Kidney epithelial cell (primary cell): ENCODE results near the gene CINP. TPM values are rescaled to one million over a fixed set of nuclear protein-coding genes. Genes with fewer than 3 reads are reported as not detected.
"Not testable (repeated sequence)": the region's sequence is repeated elsewhere in the genome, so short reads cannot be mapped to it uniquely, and the experiment has no call there.

ENCODE experiments used
- DNase-seq: peaks from one replicate; pipeline ENCODE4 v3.0.0-alpha.2; 2010; ENCODE audit warnings: low read depth
- H3K27me3 ChIP-seq: 2 replicates; pipeline ENCODE4 v1.6.0; 2011; ENCODE audit warnings: low read length; ENCODE audit not compliant: control insufficient read depth, insufficient read depth
- H3K36me3 ChIP-seq: 2 replicates; pipeline ENCODE4 v1.5.1; 2011; ENCODE audit warnings: low read length; ENCODE audit not compliant: control insufficient read depth, insufficient read depth
- H3K4me3 ChIP-seq: 2 replicates; pipeline ENCODE4 v1.5.1; 2011; ENCODE audit warnings: low read depth, mild to moderate bottlenecking, control low read depth, low read length
- CTCF ChIP-seq: IDR thresholded peaks from 2 replicates; pipeline ENCODE4 v1.5.1; 2011; ENCODE audit warnings: mild to moderate bottlenecking, moderate library complexity, low read length, control low read depth, inconsistent platforms; ENCODE audit not compliant: insufficient read depth, poor library complexity, severe bottlenecking
- total RNA-seq: library from RNA; depleted of rRNA; stranded (reverse); fragments of >200 nt; gene quantifications from 2 replicates; pipeline ENCODE4 v1.2.3, GENCODE V29; 2015

CINP gene
- total RNA-seq, 1 donor from 2014 or later = 33.7 TPM

- Histone ChIP-seq H3K36me3 (no peaks in the 10 kb centered on the region), H3K4me3 (no peak overlapping the region), H3K27me3 (no peaks in the 10 kb centered on the region)
- TF ChIP-seq CTCF = no peak
- DNase-seq = no peak
Measured at GRCh38 chr14:102303664-102304063, 59.0 kb downstream of the CINP start.

DNA sequence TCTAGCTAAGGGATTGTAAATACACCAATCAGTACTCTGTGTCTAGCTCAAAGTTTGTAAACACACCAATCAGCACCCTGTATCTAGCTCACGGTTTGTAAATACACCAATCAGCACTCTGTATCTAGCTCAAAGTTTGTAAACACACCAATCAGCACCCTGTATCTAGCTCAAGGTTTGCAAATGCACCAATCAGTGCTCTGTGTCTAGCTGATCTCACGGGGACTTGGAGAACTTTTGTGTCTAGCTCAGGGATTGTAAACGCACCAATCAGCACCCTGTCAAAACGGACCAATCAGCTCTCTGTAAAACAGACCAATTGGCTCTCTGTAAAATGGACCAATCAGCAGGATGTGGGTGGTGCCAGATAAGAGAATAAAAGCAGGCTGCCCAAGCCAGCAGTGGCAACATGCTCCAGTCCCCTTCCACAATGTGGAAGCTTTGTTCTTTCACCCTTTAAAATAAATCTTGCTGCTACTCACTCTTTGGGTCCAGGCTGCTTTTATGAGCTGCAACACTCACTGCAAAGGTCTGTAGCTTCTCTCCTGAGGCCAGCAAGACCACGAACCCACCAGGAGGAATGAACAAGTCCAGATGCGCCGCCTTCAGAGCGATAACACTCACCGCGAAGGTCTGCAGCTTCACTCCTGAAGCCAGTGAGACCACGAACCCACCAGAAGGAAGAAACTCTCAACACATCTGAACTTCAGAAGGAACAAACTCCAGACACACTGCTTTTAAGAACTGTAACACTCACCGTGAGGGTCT lies 64.2 kb downstream of the CINP start:
- not testable (repeated sequence) for DNase-seq, H3K4me3 ChIP-seq

More for the DNA sequence above, 64.2 kb downstream of the CINP start:
- not testable (repeated sequence) for H3K27me3 ChIP-seq, H3K36me3 ChIP-seq

Other genes with a start within 250 kb of the CINP start
- 14.0 and 16.2 TPM in 2 replicates for gene WDR20, start 223.0 kb downstream of the CINP start, total RNA-seq
- gene MOK, start 57.7 kb downstream of the CINP start, total RNA-seq = 5.1 and 6.4 TPM in 2 replicates
- 8.8 and 9.8 TPM in 2 replicates for gene ZNF839, start 43.1 kb downstream of the CINP start, total RNA-seq
- gene TECPR2, start 51 bp upstream of the CINP start, total RNA-seq = 16.6 and 16.9 TPM in 2 replicates
- 35.6 and 43.9 TPM in 2 replicates for gene ANKRD9, start 146.9 kb upstream of the CINP start, total RNA-seq
- gene RCOR1, start 229.8 kb upstream of the CINP start, total RNA-seq = 13.1 and 13.4 TPM in 2 replicates